Breast epithelium (tissue), 3 donors: ENCODE results near the gene KHNYN.

Experiments used
- CTCF ChIP-seq, 3 donors: fragments of 450-650 bp; IDR thresholded peaks; one replicate each; pipeline ENCODE4 v1.5.1; 2016 to 2017; ENCODE audit warnings: antibody characterized with exemption in 3 of 3, mild to moderate bottlenecking in 3 of 3, moderate library complexity in 3 of 3
- POLR2A ChIP-seq: fragments of 450-650 bp; IDR thresholded peaks from one replicate; pipeline ENCODE4 v1.6.1; 2016; ENCODE audit warnings: antibody characterized with exemption, mild to moderate bottlenecking, moderate library complexity

GRCh38 chr14:24417832-24418491 is 11.8 kb upstream of the KHNYN start:
- TF ChIP-seq CTCF (IDR thresholded peaks at IDR 0.05): no peak
- TF ChIP-seq POLR2A: no peak
